GM12878 (cell line): ENCODE results near the gene DLX1. TPM values are rescaled to one million over a fixed set of nuclear protein-coding genes. Genes with fewer than 3 reads are reported as not detected.
A peak's percentile ranks its signal among the peaks of the same experiment; 100 is the strongest.

ENCODE experiments used
- ATAC-seq: fragments of 200-7000 bp; cut with Tn5 transposase; 3 replicates; pipeline ENCODE4 v1.9.1; 2020; ENCODE audit warnings: mild to moderate bottlenecking, moderate library complexity
- BruUV-seq: library from RNA; stranded (reverse); fragments of 400-500 nt; replicated peaks from 2 replicates; lab custom pipeline; 2021; lab: Mats Ljungman, UMichigan
- CTCF ChIA-PET: fragments of 300-600 bp; sonication (Branson Sonifier 250); formaldehyde crosslinking; extraction: SDS; loops from one replicate; lab custom pipeline; 2021; ENCODE audit warnings: inconsistent platforms; lab: Yijun Ruan, JAX
- POLR2A ChIA-PET: fragments of 350-600 bp; formaldehyde crosslinking; extraction: SDS; loops from one replicate; lab custom pipeline; 2021; ENCODE audit warnings: inconsistent platforms; lab: Charles Lee
- RAD21 ChIA-PET: fragments of 300-600 bp; sonication (Branson Sonifier 250); formaldehyde crosslinking; loops from one replicate; lab custom pipeline; 2023; ENCODE audit warnings: antibody characterized with exemption; ENCODE audit not compliant: unreplicated experiment; lab: Charles Lee
- SMC1A ChIA-PET: fragments of 300-600 bp; sonication (Branson Sonifier 250); formaldehyde crosslinking; loops from one replicate; lab custom pipeline; 2023; ENCODE audit not compliant: unreplicated experiment, uncharacterized antibody; lab: Charles Lee
- DNase-seq: peaks from one replicate; pipeline ENCODE4 v3.0.0-alpha.2; 2011; ENCODE audit warnings: low read depth, low spot score
- FAIRE-seq: peaks from 3 replicates; lab custom pipeline; 2011; peaks lifted over from hg19 to GRCh38; lab: Jason Lieb, UNC
- H2AFZ ChIP-seq: 2 replicates; pipeline ENCODE4 v1.6.0; 2011; ENCODE audit warnings: low read depth, low read length, control low read depth; ENCODE audit not compliant: control insufficient read depth
- H3K27ac ChIP-seq: 2 replicates; pipeline ENCODE4 v1.5.1; 2011; ENCODE audit warnings: control low read depth; ENCODE audit not compliant: control insufficient read depth, insufficient read depth
- H3K27me3 ChIP-seq, 2 experiments: replicated peaks in 1 of 2; 2 replicates each; pipeline versions ENCODE4 v1.6.0 to v1.6.1; 2011; ENCODE audit warnings: low read length in 1 of 2; ENCODE audit not compliant: control insufficient read depth in 2 of 2, insufficient read depth in 2 of 2
- H3K36me3 ChIP-seq, 2 experiments: 2 replicates each; pipeline ENCODE4 v1.5.1; 2011; ENCODE audit warnings: low read length in 1 of 2; ENCODE audit not compliant: control insufficient read depth in 2 of 2, insufficient read depth in 2 of 2
- H3K4me1 ChIP-seq: 2 replicates; pipeline ENCODE4 v1.6.1; 2011; ENCODE audit warnings: mild to moderate bottlenecking, low read length, moderate library complexity, mixed read lengths; ENCODE audit not compliant: control insufficient read depth, insufficient read depth
- H3K4me2 ChIP-seq: 2 replicates; pipeline ENCODE4 v1.6.0; 2011; ENCODE audit warnings: control low read depth; ENCODE audit not compliant: control insufficient read depth, insufficient read depth
- H3K4me3 ChIP-seq: fragments of 200-600 bp; sonication (generic); 2 replicates; pipeline ENCODE4 v1.5.1; 2016
- H3K79me2 ChIP-seq: 2 replicates; pipeline ENCODE4 v1.6.0; 2011; ENCODE audit warnings: low read length; ENCODE audit not compliant: control insufficient read depth, insufficient read depth
- H3K9ac ChIP-seq: 2 replicates; pipeline ENCODE4 v1.8.0; 2011; ENCODE audit warnings: low read length, control low read depth, mixed read lengths; ENCODE audit not compliant: control insufficient read depth, insufficient read depth
- H3K9me3 ChIP-seq: replicated peaks from 3 replicates; pipeline ENCODE4 v1.5.1; 2011; ENCODE audit warnings: mild to moderate bottlenecking, low read length; ENCODE audit not compliant: control insufficient read depth, insufficient read depth
- H4K20me1 ChIP-seq: 2 replicates; pipeline ENCODE4 v1.6.0; 2011; ENCODE audit not compliant: control insufficient read depth, insufficient read depth
- BCL11A ChIP-seq: IDR thresholded peaks from 2 replicates; pipeline ENCODE4 v1.6.1; 2011; ENCODE audit warnings: low read depth, low read length
- CHD2 ChIP-seq: IDR thresholded peaks from 2 replicates; pipeline ENCODE4 v1.6.1; 2011; ENCODE audit warnings: low read depth, low read length, improper control_type of control experiment, borderline replicate concordance
- FOXK2 ChIP-seq: fragments of 450-650 bp; IDR thresholded peaks from 2 replicates; pipeline ENCODE4 v1.6.1; 2017; ENCODE audit warnings: mild to moderate bottlenecking, moderate library complexity
- GABPA ChIP-seq: IDR thresholded peaks from 2 replicates; pipeline ENCODE4 v1.6.1; 2014; ENCODE audit warnings: antibody characterized with exemption, low read depth, mild to moderate bottlenecking, inconsistent platforms
- SIN3A ChIP-seq: IDR thresholded peaks from 2 replicates; pipeline ENCODE4 v1.6.1; 2012; ENCODE audit warnings: low read depth, low read length, improper control_type of control experiment
- ZNF622 ChIP-seq: fragments of 450-650 bp; IDR thresholded peaks from 2 replicates; pipeline ENCODE4 v1.6.1; 2017; ENCODE audit warnings: mild to moderate bottlenecking, inconsistent platforms
- WGBS: methylation state at CpG from one replicate; pipeline ENCODE4 v1.1.6; 2016; ENCODE audit warnings: low lambda C conversion rate; ENCODE audit not compliant: insufficient replicate concordance, insufficient coverage; ENCODE audit errors: missing lambda C conversion rate; 5-methylcytosine and 5-hydroxymethylcytosine counted together
- in situ Hi-C: fragments of 300-500 bp; cut with MboI; formaldehyde crosslinking; loops from 9 replicates; pipeline ENCODE4 v1.14.3; 2018; ENCODE audit warnings: mixed read lengths
- intact Hi-C: fragments of 100-400 bp; cut with micrococcal nuclease; formaldehyde crosslinking; loops from one replicate; pipeline ENCODE4 v1.14.2; 2022; ENCODE audit not compliant: unreplicated experiment
- polyA plus RNA-seq, 11 experiments: library from polyadenylated mRNA; depleted of rRNA in 4 of 11; unstranded in 6 of 11; stranded (reverse) in 5 of 11; fragments of >200 nt; fragmentation: Nextera tagmentation in 4 of 11; fragmentation: Illumina TruSeq in 1 of 11; extraction: Ambion mirVana in 4 of 11; extraction: Trizol in 1 of 11; gene quantifications; 1 replicate in 1 of 11; 2 replicates in 10 of 11; pipeline versions ENCODE4 v1.2.1 to v1.2.3, GENCODE V29; 2011 to 2016; ENCODE audit warnings: inconsistent platforms in 2 of 11, missing spikeins in 2 of 11, low read depth in 1 of 11
- total RNA-seq, 4 experiments: library from RNA; depleted of rRNA in 3 of 4; stranded (reverse); fragments of >200 nt in 3 of 4; fragmentation: Illumina TruSeq in 1 of 4; extraction: Trizol in 1 of 4; gene quantifications; 2 replicates each; pipeline versions ENCODE4 v1.2.1 to v1.2.3, GENCODE V29; 2013 to 2021
- TF ChIP-seq, protein P1 (sequence below): IDR thresholded peaks from 2 replicates; pipeline ENCODE4 v1.6.1; 2011; ENCODE audit warnings: low read depth, low read length, improper control_type of control experiment, borderline replicate concordance
- TF ChIP-seq, protein P2 (sequence below): fragments of 450-650 bp; IDR thresholded peaks from 2 replicates; pipeline ENCODE4 v1.6.1; 2017; ENCODE audit warnings: borderline replicate concordance
- TF ChIP-seq, protein P3 (sequence below): fragments of 450-650 bp; IDR thresholded peaks from 2 replicates; pipeline ENCODE4 v1.6.1; 2017; ENCODE audit warnings: mild to moderate bottlenecking, moderate library complexity
- TF ChIP-seq, protein P4 (sequence below): IDR thresholded peaks from 2 replicates; pipeline ENCODE4 v1.6.1; 2012; ENCODE audit warnings: mild to moderate bottlenecking, low read depth, low read length
- TF ChIP-seq, protein P5 (sequence below): IDR thresholded peaks from 2 replicates; pipeline ENCODE4 v1.6.1; 2012; ENCODE audit warnings: low read depth, low read length, improper control_type of control experiment

DLX1 gene
- total and polyA plus RNA-seq, 10 of the 15 experiments (the other 5 are each of a cell fraction or from before 2014, with no cell fraction given), result 0.06 TPM; not detected in 9

DNA sequence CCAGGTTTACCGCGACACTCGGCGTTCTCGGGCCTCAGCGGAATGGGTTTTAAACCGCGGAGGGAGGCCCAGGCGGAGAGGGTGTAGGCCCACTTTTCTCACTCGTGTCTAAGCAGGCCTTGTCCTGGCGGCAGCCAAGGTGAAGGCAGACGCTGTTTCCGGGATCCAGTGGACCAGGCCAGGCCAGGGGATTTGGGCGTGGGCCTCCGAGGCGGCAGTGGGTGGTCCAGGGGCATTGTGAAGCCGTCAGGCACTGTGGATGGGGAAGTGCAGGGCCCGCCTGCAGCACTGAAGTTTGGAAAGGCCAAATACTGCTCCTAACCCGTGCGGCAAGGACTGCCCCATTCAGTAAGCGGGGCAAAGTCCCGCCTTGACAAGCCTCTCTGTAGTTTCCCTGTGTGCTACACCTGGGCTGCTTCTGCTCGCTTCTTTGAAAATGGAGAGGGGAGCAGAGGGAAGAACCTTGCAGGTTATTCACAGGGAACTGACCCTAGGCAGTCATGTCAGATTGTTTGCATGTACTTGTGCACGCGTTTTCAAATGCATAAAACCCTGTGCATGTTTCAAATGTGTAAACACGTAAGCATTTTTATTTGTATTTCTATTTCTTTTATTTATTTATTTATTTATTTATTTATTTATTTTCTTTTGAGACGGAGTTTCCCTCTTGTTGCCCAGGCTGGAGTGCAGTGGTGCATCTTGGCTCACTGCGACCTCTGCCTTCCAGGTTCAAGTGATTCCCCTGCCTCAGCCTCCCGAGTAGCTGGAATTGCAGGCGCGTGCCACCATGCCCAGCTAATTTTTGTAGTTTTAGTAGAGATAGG, 24.9 kb downstream of the DLX1 start:
- H3K79me2 ChIP-seq, result no peaks in the 10 kb centered on the region
- in situ Hi-C loops, result loop anchor here (5.0 to 25.0 kb wide), 4 partner anchors 298 to 1135 kb away; no protein-coding TSS in a partner anchor
- CTCF ChIA-PET, result interaction anchor here (0.7 to 9.9 kb wide), 3 partner anchors 17 to 407 kb away, joined by 3 to 212 read pairs (median 3); no protein-coding TSS in a partner anchor
- TF ChIP-seq, protein P1, sequence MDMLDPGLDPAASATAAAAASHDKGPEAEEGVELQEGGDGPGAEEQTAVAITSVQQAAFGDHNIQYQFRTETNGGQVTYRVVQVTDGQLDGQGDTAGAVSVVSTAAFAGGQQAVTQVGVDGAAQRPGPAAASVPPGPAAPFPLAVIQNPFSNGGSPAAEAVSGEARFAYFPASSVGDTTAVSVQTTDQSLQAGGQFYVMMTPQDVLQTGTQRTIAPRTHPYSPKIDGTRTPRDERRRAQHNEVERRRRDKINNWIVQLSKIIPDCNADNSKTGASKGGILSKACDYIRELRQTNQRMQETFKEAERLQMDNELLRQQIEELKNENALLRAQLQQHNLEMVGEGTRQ, result no peak
- TF ChIP-seq GABPA (no peak), ZNF622 (no peak), BCL11A (no peak), FOXK2 (no peak), SIN3A (no peak), CHD2 (no peak)
- TF ChIP-seq, protein P2, sequence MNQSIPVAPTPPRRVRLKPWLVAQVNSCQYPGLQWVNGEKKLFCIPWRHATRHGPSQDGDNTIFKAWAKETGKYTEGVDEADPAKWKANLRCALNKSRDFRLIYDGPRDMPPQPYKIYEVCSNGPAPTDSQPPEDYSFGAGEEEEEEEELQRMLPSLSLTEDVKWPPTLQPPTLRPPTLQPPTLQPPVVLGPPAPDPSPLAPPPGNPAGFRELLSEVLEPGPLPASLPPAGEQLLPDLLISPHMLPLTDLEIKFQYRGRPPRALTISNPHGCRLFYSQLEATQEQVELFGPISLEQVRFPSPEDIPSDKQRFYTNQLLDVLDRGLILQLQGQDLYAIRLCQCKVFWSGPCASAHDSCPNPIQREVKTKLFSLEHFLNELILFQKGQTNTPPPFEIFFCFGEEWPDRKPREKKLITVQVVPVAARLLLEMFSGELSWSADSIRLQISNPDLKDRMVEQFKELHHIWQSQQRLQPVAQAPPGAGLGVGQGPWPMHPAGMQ, result no peak
- TF ChIP-seq, protein P3, sequence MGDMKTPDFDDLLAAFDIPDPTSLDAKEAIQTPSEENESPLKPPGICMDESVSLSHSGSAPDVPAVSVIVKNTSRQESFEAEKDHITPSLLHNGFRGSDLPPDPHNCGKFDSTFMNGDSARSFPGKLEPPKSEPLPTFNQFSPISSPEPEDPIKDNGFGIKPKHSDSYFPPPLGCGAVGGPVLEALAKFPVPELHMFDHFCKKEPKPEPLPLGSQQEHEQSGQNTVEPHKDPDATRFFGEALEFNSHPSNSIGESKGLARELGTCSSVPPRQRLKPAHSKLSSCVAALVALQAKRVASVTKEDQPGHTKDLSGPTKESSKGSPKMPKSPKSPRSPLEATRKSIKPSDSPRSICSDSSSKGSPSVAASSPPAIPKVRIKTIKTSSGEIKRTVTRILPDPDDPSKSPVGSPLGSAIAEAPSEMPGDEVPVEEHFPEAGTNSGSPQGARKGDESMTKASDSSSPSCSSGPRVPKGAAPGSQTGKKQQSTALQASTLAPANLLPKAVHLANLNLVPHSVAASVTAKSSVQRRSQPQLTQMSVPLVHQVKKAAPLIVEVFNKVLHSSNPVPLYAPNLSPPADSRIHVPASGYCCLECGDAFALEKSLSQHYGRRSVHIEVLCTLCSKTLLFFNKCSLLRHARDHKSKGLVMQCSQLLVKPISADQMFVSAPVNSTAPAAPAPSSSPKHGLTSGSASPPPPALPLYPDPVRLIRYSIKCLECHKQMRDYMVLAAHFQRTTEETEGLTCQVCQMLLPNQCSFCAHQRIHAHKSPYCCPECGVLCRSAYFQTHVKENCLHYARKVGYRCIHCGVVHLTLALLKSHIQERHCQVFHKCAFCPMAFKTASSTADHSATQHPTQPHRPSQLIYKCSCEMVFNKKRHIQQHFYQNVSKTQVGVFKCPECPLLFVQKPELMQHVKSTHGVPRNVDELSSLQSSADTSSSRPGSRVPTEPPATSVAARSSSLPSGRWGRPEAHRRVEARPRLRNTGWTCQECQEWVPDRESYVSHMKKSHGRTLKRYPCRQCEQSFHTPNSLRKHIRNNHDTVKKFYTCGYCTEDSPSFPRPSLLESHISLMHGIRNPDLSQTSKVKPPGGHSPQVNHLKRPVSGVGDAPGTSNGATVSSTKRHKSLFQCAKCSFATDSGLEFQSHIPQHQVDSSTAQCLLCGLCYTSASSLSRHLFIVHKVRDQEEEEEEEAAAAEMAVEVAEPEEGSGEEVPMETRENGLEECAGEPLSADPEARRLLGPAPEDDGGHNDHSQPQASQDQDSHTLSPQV, result no peak
- TF ChIP-seq, protein P4, sequence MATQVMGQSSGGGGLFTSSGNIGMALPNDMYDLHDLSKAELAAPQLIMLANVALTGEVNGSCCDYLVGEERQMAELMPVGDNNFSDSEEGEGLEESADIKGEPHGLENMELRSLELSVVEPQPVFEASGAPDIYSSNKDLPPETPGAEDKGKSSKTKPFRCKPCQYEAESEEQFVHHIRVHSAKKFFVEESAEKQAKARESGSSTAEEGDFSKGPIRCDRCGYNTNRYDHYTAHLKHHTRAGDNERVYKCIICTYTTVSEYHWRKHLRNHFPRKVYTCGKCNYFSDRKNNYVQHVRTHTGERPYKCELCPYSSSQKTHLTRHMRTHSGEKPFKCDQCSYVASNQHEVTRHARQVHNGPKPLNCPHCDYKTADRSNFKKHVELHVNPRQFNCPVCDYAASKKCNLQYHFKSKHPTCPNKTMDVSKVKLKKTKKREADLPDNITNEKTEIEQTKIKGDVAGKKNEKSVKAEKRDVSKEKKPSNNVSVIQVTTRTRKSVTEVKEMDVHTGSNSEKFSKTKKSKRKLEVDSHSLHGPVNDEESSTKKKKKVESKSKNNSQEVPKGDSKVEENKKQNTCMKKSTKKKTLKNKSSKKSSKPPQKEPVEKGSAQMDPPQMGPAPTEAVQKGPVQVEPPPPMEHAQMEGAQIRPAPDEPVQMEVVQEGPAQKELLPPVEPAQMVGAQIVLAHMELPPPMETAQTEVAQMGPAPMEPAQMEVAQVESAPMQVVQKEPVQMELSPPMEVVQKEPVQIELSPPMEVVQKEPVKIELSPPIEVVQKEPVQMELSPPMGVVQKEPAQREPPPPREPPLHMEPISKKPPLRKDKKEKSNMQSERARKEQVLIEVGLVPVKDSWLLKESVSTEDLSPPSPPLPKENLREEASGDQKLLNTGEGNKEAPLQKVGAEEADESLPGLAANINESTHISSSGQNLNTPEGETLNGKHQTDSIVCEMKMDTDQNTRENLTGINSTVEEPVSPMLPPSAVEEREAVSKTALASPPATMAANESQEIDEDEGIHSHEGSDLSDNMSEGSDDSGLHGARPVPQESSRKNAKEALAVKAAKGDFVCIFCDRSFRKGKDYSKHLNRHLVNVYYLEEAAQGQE, result no peak
- TF ChIP-seq, protein P5, sequence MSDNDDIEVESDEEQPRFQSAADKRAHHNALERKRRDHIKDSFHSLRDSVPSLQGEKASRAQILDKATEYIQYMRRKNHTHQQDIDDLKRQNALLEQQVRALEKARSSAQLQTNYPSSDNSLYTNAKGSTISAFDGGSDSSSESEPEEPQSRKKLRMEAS, result no peak
- TF ChIP-seq, all 136 proteins: peak for 0
- no peak overlapping the region for H3K4me2 ChIP-seq
- no peak overlapping the region for H3K9ac ChIP-seq
- no peak for DNase-seq
- SMC1A ChIA-PET, result no interaction called here
- peak overlapping the region; percentile 23; the same call in 1 of the 2 replicates for H2AFZ ChIP-seq
- H4K20me1 ChIP-seq, result no peaks in the 10 kb centered on the region
- no peaks in the 10 kb centered on the region for H3K36me3 ChIP-seq
- no peak for ATAC-seq
- FAIRE-seq, result no peak
- peaks cover 7 to 13% of the 10 kb centered on the region in 2 experiments; a peak in 3 of 4 replicates for H3K27me3 ChIP-seq
- H3K27ac ChIP-seq, result no peak overlapping the region
- POLR2A ChIA-PET, result no interaction called here
- BruUV-seq, result no TSS peak
- RAD21 ChIA-PET, result no interaction called here
- intact Hi-C loops, result loop anchor here (10.0 kb wide), 1 partner anchor 155 kb away; no protein-coding TSS in a partner anchor
- H3K4me3 ChIP-seq, result no peak overlapping the region
- no peaks in the 10 kb centered on the region for H3K4me1 ChIP-seq
- no peaks in the 10 kb centered on the region for H3K9me3 ChIP-seq
- WGBS, result 64% methylated on average over 31 of the region's 31 CpGs
